Glomerular visceral epithelial cell (primary cell): Measurements from ENCODE around the gene CXCR2.
A peak's percentile ranks its signal among the peaks of the same experiment; 100 is the strongest.
"Not testable (repeated sequence)": the region's sequence is repeated elsewhere in the genome, so short reads cannot be mapped to it uniquely, and the experiment has no call there.

Source experiments
- DNase-seq: peaks from one replicate; pipeline ENCODE4 v3.0.0-alpha.2; 2016; ENCODE audit errors: extremely low spot score

CXCR2 gene

DNA sequence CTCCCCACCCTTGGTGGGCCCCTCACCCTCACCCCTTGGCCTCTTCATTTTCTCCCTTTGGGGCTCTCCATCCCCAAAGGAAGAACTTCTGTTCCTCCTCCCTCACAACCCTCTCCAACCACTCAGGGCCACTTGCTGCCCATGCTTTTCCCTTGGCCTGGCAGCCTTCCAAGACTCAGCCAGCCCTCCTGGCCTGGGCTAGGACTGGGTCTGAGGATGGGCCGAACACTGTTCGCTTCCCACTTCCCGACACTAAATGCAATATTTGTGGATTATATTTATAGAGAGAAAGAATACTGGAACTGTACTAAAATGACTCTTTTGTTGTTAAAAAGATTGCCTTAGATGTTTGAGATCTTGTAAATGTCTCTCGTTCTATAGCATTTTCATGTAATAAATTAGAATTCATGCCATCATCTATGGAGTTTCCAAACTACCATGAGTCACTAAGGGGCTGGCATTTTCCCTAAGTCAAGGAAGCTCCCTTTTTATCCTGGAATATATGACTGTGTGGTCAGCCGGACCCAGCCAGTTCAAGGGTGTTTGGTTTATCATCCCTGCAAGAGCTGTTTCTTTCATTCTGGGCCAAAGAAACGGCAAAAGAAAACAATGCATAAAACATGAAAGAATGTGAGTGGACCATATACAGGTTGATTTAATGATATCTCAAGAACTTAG lies 3.8 kb downstream of the CXCR2 start:
- peak; percentile 63 for DNase-seq

DNA sequence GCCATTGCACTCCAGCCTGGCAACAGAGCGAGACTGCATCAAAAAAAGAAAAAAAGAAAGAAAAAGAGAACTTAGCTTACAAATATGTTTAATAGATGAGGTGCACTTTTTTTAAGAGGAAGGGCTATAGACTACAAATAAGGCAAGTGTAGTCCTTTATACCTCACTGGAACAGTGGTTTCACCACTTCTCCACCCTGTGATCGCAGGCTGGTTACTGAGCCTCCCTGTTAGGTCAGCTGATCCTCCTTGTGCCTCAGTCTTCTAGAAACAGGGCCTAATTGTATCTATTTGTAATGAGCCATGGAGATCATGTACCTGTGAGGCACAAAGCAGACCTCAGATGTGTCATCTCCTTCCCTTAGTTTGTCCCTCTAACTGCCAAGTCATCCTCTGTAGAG lies 4.5 kb downstream of the CXCR2 start:
- DNase-seq = no peak

DNA sequence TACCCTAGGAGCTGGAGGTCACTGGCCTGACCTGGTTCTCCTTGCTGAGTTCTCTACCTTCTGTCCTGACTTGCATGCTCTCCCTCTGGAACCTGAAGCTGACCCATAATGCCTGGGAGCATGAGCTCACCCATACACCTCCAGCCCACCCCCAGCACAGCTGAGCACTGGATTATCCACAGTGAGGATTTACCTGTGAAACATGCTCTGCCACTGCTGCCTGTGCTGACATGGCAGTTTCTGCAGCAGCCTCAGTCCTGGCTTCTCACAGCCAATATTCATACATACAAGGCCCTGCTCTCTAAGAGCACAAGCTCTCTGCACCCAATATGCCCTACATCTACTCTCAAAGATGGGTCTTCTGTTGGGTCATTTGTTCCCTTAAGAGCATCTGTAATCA lies 5.0 kb downstream of the CXCR2 start:
- DNase-seq = no peak

DNA sequence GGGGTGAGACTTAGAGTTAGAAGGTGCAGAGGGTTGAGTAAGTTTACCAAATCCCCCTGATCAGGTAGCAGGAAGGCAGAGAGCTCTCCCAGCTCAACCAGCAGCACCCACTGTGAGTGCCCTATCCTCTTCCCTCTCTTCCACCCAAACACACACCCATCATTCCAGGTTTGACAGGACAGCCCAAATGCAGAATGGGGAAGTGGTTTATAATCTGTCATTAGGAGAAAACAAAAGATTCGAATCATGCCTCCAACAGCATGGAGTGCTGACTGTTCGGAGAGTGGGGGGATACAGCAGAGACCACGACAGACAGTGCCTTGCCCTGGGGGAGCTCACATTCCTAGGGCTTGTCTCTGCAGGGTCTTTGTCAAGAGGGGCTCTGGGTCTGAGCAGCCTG lies 11.7 kb downstream of the CXCR2 start:
- no peak for DNase-seq

DNA sequence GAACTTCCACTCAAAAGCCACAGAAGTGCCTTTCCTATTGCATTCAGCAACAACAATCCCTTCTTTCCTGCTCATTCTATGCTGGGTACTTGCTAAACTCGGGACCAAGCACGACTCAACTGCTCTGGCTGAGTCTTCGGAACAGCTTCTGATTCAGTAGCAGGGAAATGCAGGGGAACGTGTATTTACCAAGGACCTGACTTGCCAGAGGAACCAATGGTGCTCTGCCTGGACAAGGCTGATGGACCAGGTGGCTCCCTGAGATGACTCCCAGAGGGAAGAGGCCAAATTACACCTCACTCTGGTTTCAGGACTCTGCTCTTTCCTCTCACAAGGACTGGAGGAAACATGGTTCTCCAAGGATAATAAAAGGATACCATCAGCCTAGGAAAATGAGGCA lies 12.2 kb downstream of the CXCR2 start:
- DNase-seq = no peak

DNA sequence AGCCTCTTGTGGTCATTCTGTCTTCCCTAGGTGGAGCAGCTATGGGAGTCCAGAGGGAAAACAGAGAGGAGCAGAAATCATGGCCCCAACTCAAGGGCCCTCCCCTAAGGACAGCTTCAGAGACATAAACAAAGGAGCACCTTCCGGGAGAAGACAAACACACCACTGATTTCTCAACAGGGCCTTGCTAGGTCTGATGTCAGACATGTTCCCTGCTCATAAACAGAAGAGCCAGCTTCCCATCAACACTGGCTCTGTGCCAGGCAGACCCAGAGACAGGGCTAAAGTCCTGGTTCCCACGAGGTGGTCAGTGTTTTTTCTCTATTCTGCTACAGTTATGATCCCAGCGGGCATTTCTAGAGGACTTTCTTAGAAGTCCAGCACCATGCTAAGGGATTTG lies 19.3 kb downstream of the CXCR2 start:
- DNase-seq = no peak

DNA sequence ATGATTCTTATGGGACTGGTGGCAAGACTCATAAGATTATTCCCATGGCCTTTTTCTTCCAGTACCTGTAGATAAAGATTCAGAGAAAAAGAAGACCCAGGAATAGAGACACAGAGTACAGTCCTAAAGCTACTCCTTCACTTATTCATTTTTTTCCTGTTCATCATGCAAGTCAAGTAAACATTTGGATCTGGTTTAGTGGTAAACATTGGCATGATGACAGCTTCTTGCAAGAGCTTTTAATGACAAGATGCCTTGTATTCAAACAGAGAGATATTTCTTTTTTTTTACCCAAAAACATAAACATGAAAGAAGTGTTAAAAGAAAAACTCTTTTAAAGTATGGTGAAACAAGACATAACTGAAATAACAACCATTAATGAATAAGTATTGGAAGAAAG lies 20.2 kb downstream of the CXCR2 start:
- no peak for DNase-seq

DNA sequence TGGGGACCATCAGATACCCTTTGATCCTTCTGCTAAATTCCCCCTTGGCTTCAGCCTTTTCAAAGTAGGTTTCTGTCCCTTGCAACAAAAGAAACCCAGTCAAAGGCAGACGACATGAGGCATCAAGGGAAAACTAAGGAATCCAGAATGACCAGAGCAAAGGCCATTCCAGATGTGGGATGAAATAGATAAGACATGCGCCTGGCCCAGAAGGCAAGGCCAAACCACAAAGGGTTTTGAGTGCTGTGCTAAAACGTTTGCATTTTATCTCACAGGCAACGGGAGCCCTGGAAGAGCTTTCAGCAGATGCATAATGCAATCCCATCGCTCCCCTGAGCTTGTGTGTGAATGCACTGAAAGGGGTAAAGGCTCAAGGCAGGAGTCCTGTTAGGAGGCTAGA lies 23.3 kb downstream of the CXCR2 start:
- DNase-seq = no peak

DNA sequence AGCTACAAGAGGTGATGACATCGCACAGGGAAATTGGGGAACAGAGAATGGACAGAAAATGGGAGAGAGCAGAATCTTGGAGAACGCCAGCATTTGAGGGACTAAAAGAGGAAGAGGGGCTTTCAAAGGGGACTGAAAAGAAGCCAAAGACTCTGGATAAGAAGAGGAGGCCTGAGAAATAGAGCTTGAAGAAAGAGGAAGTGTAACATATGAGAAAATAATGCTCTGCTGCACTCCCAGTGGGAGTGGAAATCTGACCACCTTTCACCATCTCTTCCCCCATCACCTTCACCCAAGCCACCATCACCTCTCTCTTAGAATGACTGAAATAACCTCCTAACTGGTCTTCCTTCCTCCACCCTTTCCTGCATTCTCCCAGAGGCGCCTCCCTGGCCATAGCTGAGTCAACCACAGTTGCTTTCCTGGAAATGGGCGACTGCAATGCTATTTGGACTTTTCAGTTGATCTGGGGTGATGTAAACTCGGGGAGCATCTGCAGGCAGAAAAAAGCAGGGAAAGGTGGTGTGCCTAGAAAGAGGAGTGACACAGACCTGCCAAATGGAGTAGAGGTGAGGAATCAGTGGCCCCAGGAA lies 24.1 kb downstream of the CXCR2 start:
- no peak for DNase-seq

DNA sequence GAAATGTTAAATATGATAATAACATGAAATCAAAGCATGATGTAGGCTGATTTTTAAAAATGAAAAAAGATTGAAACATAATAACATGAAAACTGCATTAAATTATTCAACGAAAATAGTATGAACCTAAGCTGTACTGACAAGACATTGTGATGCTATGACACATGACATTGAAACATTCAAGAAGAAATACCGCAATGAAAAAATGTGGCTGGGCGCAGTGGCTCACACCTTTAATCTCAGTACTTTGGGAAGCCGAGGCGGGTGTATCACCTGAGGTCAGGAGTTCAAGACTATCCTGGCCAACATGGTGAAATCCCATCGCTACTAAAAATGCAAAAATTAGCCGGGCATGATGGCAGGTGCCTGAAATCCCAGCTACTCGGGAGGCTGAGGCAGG lies 26.3 kb downstream of the CXCR2 start:
- no peak for DNase-seq

DNA sequence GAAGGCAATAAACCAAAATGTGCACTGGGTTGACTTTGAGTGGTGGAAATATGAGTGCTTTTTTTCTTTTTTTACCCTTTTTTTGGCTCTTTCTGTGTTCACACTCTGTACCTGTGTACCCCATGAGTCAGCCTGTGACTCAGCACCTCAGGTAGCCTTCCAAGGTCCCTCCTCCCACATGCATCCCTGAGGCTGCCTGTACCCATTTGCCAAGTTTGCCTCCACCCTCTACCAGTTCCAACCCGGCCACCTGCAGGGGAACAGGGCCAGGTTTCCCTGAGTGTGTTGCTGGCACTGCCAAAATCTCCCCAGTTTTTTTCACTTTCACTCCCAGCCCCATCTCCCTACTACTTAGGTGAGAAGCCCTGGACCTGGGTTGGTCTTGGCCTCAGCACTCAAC lies 26.9 kb downstream of the CXCR2 start:
- DNase-seq = no peak

DNA sequence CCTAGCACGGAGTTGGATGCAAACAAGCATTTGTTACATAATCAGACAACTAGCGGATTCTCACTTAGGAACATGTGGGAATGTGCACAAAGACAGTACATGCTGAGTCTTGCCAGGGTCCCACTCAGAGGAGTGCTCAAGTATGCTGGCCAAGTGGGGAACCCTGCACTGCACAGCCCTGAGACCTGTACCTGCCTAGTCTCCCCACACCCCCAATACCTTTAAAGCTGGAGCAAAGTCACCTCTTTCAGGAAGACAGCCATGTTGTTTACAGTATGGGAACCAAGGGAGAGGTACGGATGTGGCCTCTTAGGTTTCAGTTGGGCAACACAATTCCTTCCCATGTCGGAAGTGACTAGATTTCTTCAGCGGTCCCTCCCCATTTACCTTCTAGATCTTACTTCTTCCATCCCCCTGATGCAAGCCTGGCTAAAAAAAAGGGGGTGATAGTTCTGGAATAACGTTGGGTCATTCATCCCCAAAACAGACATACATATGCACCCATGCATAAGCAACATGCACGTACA lies 30.2 kb downstream of the CXCR2 start:
- no peak for DNase-seq

DNA sequence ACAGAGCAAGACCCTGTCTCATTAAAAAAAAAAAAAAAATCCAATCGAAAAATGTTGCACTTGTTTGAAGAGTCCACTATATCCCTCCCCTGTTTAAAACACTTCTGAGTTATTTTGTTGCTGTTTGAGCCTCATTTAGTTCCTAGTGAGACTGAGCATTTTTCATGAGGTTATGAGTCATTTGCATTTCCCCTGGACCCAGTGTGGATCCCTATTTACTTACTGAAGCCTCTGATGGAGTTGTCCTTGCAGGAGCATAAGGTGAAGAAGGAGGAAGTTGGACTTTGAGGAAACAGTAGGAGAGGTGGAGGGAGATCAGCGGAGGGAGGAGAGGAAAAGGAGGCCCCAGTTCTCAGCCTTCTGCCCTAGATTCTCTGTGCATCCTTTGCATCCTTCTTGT lies 35.8 kb downstream of the CXCR2 start:
- no peak for DNase-seq

DNA sequence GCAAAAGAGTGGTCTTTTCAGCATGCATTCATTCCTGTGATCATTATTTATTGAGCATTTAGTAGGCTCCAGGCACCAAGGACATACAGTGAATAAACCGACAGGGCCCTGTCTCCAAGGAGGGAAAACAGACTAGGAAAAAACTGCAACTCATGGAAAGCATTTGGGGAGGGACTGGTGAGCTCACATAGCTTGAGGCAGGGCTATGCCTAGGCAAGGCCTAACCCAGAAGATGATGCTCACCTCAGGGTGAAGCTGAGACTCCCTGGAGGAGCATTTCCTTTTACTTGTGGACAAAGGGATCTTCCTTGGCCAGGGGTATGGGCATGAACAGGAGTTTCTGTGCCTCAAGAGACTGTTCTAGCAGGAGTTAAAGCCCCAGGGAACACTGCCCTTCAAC lies 37.0 kb downstream of the CXCR2 start:
- no peak for DNase-seq

DNA sequence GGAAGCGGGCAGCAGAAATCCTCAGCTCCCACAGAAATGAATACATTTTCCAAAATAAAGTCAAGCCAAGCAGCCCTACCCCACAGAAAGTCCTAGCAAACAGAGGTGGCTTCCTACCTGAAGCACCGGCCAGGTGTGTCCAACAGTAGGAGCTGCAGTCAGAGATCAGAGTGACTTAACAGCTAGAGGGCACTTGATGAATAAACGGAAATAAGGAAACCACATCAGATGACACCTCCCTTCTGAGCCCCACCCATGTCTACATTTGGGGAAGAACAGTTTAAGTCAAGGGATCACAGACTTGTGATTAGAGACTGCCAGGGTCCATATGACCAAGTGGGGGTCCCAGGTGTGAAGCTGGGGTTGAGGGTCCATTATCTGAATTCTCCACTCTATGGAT lies 41.0 kb downstream of the CXCR2 start, which contains the start of gene CXCR1:
CXCR1 (minus strand) TSS at position 172 of the 400 bp plus-strand sequence. CDS start 1,751 bp downstream, outside the sequence.
- no peak for DNase-seq

DNA sequence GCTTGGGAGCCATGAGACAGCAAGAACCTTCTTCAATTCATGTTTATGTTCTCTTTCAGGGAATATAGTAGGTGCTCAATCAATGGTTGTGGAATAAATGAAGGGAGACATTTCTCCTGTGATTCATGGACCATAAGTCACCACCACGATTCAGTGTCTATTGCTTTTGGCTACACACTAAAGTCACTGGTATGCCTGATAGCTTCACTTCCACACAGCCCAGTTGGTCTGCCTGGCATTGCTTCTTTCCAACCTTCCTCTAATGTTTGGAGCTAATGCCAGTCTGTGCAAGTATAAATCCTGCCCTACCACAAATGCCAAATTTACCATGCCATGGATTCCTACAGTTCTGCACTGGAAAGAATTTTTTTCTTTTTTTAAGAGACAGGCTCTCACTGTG lies 42.2 kb downstream of the CXCR2 start:
- DNase-seq = no peak

DNA sequence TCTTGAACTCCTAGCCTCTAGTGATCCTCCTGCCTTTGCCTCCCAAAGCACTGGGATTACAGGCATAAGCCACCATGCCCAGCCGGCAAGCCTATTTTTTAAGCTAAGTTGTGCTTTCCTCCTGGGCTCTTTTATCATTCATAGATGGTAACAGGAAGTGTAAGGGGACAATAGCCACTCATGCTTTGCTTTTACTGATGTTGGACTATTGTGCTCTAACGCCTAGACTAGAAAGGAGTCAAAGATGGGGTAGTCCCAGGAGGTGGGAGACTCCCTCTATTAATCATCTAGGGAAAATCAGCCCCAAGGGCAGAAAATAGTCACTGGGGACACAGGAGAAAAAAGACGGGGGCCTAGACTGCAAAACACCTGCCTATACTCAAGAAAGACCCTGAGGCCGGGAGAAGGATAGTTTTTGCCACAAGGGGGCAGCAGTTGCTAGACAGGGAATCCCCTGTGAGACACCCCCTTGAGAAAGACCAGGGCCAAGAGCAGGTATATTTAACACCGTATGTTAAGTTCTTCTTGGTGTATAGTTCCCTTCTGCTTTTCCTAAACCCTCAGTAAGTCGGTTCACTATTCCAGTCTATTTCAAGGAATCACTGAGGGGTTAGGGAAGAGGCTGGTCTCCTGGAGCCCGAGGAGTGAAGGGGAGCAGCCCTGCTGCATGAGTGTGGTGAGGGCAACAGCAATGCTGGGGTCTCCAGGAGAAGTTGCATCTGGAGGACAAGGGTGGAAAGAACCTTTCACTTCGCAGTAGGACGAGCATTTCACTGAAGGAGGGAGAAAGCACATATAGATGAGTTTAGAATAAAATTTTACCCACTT lies 43.0 kb downstream of the CXCR2 start:
- peak; percentile 52 for DNase-seq

DNA sequence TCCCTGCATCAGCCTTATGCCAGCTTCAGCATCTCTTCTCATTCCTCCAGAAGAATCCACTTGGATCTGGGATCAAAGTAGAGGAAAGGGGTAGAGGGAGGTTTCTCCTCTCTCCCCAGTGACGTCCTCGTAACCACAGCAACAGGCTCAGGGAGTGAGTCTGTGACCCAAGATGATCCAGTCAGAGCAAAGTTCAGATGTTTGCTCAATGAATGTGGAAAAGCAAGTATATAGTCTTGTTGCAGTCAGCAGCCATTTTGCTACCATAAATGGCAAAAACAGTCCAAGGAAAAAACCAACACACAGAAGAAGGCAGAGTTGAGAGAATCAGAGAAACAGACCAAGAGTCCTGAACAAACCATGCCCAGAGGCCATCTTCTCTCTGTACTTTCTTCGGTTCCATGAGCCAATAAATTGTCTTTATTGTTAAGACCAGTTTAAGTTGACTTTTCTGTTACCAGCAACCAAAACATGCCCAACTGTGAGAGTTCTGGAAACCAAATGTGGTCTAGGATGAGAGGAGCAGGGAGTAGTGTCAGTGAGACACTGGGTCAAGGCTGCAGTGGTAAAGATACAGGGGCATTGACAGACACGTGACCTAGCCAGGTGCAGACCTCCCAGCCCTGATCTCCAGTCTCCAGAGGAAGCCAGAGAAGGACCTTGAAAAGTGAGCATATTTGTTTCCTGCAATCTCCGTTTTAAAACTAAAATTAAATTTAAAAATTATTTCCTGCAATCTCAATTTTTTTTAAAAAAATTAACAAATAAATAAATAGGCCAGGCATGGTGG lies 44.1 kb downstream of the CXCR2 start:
- DNase-seq = no peak

DNA sequence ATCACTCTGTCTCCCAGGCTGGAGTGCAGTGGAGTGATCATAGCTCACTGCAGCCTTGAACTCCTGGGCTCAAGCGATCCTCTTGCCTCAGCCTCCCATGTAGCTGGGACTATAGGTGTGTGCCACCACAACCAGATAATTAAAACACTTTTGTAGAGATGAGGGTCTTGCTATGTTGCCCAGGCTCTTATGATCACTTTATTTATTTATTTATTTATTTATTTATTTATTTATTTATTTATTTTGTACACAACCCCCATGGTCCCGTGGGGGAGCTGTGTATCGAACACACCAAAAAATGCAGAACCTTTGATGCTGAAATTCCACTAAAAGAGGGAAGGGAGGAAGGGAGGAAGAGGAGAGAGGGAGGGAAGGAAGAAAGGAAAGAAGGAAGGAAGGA lies 45.9 kb downstream of the CXCR2 start:
- not testable (repeated sequence) for DNase-seq

DNA sequence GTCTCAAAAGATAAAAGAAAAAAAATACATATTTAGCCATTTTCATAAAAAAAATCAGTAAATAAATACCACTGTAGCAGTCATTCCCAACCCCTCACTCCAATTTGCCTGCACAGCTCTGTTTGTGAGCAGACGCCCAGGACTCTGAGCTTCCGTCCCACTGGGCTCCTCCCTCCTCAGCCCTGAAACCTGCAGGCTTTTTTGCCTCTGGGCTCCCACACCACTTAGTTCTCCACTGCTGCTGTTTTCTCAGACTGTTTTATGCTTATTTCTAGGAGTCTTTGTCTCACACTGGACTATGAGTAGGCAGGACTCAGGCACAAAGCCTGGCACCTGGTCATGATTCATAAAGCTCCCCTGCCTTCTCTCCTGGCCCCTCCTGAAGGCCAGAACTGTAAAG lies 47.0 kb downstream of the CXCR2 start:
- no peak for DNase-seq

DNA sequence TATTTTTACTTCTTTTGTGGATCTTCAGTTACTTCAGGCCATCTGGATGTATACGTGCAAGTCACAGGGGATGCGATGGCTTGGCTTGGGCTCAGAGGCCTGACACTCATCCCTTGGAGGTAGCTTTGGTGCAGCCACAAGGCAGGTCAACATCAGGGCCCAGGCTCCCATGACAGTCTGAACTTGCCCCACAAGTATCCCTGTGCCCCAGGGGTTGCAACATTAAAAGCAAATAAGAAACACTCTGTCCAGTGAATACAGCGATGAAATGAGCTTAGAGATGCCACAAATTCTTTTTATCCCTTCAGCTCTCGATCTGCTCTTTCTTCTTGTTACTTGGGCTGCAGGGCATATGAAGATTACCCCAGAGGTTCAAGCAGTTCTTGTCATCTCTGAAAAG lies 54.0 kb downstream of the CXCR2 start:
- DNase-seq = no peak
